C4-2B (cell line): ENCODE measurements around the gene LHX5.

Experiments used
- ZFX ChIP-seq: fragments of 450-650 bp; IDR thresholded peaks from 2 replicates; pipeline ENCODE4 v1.6.1; 2017
- TF ChIP-seq, protein P1 (sequence below): fragments of 450-650 bp; conservative IDR thresholded peaks from 2 replicates; pipeline ENCODE4 v1.5.1; 2017; ENCODE audit warnings: mild to moderate bottlenecking

DNA sequence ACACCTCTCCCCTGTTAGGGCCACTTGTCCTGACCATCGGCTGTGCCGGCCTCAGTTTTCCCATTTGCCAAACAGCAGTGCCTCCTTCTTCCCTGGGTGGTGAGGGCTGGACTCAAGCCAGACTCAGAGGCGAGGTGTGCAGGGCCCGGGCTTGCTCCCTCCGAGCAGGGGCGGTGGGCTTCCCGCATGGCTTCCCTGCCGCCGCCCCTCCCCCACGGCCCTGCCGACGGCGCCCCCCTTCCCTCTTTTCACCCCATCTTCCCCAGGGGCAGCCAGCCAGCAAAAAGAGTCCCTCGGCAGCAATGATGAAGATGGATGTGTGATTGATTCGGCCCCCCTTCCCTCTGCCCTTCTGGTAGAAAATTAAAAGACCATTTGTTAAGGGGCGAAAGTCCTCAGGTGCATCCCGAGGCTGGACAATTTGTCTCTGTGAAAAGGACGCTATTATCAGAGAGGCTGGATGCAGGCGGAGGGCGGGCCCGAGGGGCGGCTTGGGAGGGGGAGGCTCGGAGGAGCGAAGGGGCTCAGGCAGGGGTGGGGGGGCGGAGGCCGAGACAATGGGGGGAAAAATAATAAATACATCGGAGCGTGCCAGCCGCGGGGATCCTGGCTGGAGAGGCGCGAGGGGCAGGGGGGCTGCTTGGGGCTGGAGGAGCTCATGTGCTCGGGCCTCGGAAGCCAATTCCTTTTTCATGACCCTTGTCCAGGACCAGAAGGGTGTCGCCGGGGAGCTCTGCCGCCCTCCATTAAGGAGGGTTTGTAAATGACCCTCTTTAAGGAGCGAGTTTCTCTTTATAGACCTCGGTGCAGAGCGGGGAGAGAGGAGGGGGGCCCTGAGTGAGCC is 48.0 kb upstream of the LHX5 start:
- TF ChIP-seq, protein P1, sequence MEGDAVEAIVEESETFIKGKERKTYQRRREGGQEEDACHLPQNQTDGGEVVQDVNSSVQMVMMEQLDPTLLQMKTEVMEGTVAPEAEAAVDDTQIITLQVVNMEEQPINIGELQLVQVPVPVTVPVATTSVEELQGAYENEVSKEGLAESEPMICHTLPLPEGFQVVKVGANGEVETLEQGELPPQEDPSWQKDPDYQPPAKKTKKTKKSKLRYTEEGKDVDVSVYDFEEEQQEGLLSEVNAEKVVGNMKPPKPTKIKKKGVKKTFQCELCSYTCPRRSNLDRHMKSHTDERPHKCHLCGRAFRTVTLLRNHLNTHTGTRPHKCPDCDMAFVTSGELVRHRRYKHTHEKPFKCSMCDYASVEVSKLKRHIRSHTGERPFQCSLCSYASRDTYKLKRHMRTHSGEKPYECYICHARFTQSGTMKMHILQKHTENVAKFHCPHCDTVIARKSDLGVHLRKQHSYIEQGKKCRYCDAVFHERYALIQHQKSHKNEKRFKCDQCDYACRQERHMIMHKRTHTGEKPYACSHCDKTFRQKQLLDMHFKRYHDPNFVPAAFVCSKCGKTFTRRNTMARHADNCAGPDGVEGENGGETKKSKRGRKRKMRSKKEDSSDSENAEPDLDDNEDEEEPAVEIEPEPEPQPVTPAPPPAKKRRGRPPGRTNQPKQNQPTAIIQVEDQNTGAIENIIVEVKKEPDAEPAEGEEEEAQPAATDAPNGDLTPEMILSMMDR: no peak
- TF ChIP-seq ZFX: no peak
